GM21825 (cell line): ENCODE measurements around the gene CD207.

Experiments
- ATAC-seq: cut with Tn5 transposase; IDR thresholded peaks from one replicate; pipeline ENCODE4 v1.9.1; 2021; ENCODE audit warnings: mild to moderate bottlenecking, moderate library complexity; ENCODE audit not compliant: unreplicated experiment

CD207 gene

DNA sequence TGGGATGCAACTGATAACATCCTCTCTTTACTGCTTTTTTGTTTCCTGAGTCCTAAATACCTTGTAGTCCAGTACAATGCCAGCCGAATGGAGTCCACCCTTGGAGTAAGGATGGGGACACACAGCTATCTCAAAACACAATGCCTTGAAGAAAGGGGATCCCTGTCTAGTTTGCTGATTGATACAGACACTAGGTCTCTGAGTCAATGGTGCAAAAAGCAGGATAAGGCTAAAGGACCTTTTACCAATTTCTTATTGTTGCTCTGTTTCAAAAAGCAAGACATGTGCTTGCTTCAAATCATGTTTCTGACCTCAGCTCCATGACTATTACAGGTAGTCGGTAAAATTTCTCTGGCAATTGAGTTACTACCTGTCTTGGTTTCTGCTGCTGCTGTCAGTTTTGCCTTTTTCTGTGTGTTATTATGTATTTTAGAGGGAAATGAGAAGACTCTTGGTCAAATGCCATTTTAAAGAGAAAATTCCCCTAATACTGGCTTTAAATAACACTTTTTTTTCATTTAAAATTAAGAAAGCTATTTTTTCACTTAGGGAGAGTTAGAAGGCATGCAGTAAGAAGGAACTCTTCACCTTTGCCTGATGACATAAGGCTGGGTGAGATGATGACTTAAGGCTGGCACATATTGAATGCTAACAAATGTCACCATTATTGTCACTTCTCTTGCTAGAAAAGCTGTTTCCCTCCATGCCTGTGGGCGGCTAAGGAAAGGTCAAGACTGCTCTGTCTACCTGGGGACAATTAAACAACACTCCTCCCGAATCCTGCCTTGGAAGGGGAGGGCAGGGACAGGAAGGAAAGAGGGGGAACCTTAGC, 40.2 kb downstream of the CD207 start:
- ATAC-seq: no peak

DNA sequence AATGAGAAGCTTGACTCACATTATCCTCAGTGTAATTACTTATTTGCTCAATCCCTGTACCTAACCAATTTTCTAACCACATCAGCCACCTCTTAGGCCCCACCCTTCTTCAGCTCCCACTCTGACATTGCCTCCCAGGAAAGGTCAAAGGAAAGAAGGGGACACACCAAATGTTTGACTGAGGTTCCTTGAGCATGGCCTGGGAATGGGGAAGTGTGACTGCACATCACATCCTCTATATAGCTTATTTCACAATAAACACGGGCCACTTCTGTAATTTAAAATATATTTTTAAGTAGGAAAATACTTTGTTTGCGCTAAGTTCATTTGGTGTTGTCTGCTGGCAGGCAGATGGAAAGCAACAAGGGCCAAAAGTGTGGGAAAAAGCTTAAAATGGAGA, 42.2 kb downstream of the CD207 start:
- no peak for ATAC-seq

DNA sequence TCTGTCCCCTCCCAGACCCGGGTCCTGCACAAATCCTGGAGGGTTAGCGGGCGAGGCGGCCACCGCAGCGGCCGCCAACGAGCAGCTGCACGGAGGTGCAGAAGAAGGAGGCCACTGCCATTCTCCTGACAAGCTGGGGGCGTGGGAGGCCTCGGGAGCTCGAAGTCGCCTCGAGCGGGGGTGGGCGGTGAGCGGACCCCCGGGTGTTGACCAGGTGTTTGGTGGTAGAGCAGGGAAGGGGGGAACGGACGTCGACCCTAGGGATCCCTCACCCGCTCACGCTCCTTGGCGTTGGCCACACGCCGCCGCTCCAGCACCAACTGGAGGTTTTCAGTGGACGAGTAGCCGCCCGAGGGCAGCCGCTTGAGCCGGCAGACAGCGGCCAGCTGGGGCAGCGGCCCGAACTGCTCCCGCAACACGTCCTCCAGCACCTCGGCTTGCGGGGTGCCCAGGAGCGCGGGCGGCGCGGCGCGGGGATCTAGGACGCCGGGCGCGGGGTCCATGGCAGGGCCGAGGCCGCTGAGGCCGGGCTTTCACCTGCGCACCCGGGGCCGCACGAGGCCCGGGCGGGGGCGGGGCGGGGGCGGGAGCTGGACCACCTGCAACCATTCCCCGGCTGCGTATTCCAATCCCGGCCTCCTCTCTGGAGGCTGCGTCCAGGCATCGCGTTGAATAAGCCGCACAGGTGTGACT, 45.3 kb downstream of the CD207 start, which contains the start of gene FIGLA:
Gene FIGLA, minus strand, starts transcription at position 508 of the 693 bp plus-strand sequence. Its CDS starts 5 bp downstream, at position 503.
- ATAC-seq: no peak

DNA sequence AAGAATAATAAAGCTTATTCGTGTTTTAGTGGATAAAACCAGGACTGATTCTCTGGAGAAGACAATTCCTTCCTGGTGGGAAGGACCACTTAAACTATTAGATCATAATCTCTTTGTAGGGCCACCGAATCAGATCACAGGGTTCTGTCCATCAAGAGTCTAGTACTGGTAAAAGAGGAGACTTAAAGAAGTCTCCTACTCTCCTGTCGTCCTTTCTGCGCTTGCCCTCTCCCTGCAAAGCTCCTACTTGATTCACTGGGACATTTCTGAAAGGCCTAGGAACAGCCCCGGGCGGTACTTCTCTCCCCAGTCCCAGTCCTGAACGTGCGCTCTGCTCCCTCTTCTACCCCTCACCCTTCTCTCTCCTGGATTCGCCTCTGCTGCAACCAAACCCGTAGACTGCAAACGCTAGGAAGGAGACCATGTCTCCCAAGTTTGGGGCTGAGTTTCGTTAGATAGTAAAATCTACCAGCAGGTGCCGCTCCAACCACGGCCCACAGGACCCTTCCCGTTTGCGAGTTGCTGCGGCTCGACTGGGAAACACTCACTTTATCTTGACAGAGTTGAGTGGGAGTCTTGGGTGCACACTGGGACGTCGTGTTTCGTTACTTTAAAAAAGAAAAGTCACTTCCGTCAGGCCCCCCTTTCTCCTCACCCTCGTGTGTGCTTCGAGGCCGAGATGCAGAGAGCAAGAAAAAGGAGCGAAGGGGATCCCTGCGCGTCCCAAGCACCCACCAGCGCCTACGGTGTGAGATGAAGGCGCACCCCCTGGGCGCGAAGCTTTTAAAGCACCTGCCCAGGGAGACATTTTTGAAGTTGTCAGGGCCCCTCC, 46.1 kb downstream of the CD207 start:
- no peak for ATAC-seq

DNA sequence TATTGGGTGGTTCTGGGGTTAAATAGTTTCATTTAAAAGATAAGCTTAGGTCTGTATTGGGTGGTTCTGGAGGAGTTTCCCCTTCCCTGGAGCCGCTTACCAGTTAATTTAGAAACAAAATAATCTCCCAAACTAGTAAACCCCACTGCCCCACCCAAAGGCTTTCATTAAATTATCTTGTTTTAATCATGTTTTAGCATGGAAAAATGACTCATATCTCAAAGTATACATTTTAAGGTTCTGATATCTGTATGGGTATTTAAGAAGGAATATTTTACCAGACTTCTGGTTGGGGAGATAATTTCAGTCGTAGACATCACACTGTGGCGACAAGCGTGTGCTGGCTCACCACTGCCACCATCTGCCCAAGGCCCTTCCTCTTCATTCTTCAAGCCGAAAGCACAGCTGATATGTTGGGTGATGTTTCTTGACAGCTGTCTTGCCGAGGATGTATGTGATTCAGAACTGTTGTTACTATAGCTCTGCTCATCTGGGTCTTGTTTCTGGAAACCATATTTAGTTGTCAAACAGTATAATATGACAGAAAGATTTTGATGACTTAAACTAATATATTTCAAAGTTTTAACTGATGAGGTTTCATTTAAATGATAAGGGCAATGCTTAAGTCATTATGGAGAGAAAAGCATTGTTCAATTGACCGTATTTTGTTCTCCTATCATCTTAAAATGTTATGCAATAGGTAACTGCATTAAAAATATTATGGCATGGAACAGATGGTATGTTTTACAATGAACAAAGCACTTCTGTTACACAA, 50.3 kb downstream of the CD207 start:
- ATAC-seq: no peak

DNA sequence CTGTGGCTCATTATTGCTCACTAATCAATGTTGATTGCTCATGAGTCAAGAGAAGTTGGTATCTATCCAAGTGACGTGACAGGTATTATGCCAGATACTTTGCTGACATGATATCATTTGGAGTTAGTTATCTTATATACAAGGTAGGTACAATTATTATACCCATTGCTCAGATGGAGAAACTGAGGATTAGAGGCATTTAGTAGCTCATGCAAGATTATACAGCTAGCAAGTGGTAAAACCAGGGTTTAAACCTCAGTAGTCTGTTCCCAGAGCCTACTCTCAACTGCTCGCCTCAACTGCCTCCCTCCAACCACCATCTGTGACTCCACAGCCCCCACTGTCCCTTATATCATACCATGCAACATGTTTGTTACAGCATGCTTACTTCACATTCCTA, 51.3 kb downstream of the CD207 start:
- no peak for ATAC-seq
